NCI-H2081 (cell line): ENCODE results near the gene GFI1.

Source experiments
- DNase-seq, 2 experiments: peaks; one replicate each; lab custom pipeline; 2025; lab: John Stamatoyannopoulos, UW

GFI1 gene

GRCh38 chr1:92488416-92488815, 1.7 kb upstream of the GFI1 start:
- DNase-seq, result no peak

- no peak for DNase-seq
These were observed 417 bp upstream of the GFI1 start for GRCh38 chr1:92487078-92487605.

GRCh38 chr1:92485381-92486250, 1.1 kb downstream of the GFI1 start:
- peak; percentile 40 to 45 for DNase-seq

GRCh38 chr1:92484472-92485380, 2.0 kb downstream of the GFI1 start:
- DNase-seq, result peak in 1 of 2 experiments; percentile 24

- DNase-seq, result peak in 1 of 2 experiments; percentile 15
These were observed 2.9 kb downstream of the GFI1 start for GRCh38 chr1:92483610-92484471.

- DNase-seq, result peak; percentile 11 to 32
These were observed 3.8 kb downstream of the GFI1 start for GRCh38 chr1:92482665-92483609.

- DNase-seq, result no peak
These were observed 4.6 kb downstream of the GFI1 start for GRCh38 chr1:92481971-92482664.

- no peak for DNase-seq
These were observed 5.2 kb downstream of the GFI1 start for GRCh38 chr1:92481599-92481925.

- no peak for DNase-seq
These were observed 5.7 kb downstream of the GFI1 start for GRCh38 chr1:92480813-92481598.

GRCh38 chr1:92480200-92480812, 6.4 kb downstream of the GFI1 start:
- DNase-seq, result no peak

- DNase-seq, result no peak
These were observed 7.1 kb downstream of the GFI1 start for GRCh38 chr1:92479587-92479986.

GRCh38 chr1:92478393-92478792, 8.3 kb downstream of the GFI1 start:
- DNase-seq, result no peak

GRCh38 chr1:92476071-92476631, 10.6 kb downstream of the GFI1 start:
- no peak for DNase-seq

GRCh38 chr1:92475029-92475428, 11.7 kb downstream of the GFI1 start:
- DNase-seq, result no peak

- DNase-seq, result no peak
These were observed 12.8 kb downstream of the GFI1 start for GRCh38 chr1:92473781-92474495.

GRCh38 chr1:92470216-92470615, 16.5 kb downstream of the GFI1 start:
- DNase-seq, result no peak

GRCh38 chr1:92466683-92467352, 19.9 kb downstream of the GFI1 start:
- no peak for DNase-seq
